ENCODE measurements around the gene CIROP. TPM values are rescaled to one million over a fixed set of nuclear protein-coding genes. Genes with fewer than 3 reads are reported as not detected.

CIROP gene
- total and polyA plus RNA-seq, 4 donors: not detected

DNA sequence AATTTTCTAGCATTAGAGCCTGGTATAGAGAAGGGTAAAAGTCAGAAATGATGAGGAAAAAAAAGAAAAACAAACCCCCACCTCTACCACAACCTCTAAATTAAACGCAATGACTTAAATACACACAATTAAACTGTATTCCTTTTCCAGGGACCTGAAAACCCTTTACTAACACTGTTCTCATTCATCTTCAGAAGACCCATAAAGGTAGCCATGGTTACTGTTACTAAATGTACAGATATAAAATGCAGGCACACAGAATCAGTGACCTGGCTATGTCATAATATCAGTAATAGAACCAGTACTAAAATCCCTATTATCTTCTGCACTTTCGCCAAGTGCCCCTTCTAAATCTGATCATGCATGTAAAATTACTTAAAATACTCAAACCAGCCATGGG is 11.3 kb downstream of the CIROP start:
- Histone ChIP-seq H3K9ac (ENCODE audit: low read depth in 1 of 2, low read length in 2 of 2) (peak overlapping the region in 1 of 2 donors; percentile 57), H3K27ac (ENCODE audit: low read depth in 1 of 2, low read length in 2 of 2) (no peak overlapping the region), H3K4me1 (ENCODE audit: control insufficient read depth in 4 of 4, insufficient read depth in 4 of 4, low read length in 3 of 4) (peaks cover 0 to 17% (median 8%) of the 10 kb centered on the region in 4 donors), H3K9me3 (ENCODE audit: control insufficient read depth in 4 of 4, low read length in 3 of 4) (no peaks in the 10 kb centered on the region), H3K36me3 (ENCODE audit: control insufficient read depth in 4 of 4, insufficient read depth in 3 of 4, low read depth in 1 of 4, low read length in 3 of 4) (peaks cover 10 to 34% (median 21%) of the 10 kb centered on the region in 4 donors), H3K4me3 (ENCODE audit: low read depth in 1 of 3, low read length in 3 of 3) (peak overlapping the region in 1 of 3 donors; percentile 66), H3K27me3 (ENCODE audit: control insufficient read depth in 4 of 4, insufficient read depth in 4 of 4, low read length in 3 of 4) (no peaks in the 10 kb centered on the region)
- WGBS: 87% methylated on average over 2 of the region's 2 CpGs
- DNase-seq (ENCODE audit: low spot score): no peak
- TF ChIP-seq, protein P1, sequence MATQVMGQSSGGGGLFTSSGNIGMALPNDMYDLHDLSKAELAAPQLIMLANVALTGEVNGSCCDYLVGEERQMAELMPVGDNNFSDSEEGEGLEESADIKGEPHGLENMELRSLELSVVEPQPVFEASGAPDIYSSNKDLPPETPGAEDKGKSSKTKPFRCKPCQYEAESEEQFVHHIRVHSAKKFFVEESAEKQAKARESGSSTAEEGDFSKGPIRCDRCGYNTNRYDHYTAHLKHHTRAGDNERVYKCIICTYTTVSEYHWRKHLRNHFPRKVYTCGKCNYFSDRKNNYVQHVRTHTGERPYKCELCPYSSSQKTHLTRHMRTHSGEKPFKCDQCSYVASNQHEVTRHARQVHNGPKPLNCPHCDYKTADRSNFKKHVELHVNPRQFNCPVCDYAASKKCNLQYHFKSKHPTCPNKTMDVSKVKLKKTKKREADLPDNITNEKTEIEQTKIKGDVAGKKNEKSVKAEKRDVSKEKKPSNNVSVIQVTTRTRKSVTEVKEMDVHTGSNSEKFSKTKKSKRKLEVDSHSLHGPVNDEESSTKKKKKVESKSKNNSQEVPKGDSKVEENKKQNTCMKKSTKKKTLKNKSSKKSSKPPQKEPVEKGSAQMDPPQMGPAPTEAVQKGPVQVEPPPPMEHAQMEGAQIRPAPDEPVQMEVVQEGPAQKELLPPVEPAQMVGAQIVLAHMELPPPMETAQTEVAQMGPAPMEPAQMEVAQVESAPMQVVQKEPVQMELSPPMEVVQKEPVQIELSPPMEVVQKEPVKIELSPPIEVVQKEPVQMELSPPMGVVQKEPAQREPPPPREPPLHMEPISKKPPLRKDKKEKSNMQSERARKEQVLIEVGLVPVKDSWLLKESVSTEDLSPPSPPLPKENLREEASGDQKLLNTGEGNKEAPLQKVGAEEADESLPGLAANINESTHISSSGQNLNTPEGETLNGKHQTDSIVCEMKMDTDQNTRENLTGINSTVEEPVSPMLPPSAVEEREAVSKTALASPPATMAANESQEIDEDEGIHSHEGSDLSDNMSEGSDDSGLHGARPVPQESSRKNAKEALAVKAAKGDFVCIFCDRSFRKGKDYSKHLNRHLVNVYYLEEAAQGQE (IDR thresholded peaks at IDR 0.05): no peak
- no peak for TF ChIP-seq EGR1 (IDR thresholded peaks at IDR 0.05; ENCODE audit: low read depth in 2 of 2)
- no peak for TF ChIP-seq FOXA1 (IDR thresholded peaks at IDR 0.05)
- TF ChIP-seq, protein P2, sequence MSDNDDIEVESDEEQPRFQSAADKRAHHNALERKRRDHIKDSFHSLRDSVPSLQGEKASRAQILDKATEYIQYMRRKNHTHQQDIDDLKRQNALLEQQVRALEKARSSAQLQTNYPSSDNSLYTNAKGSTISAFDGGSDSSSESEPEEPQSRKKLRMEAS (IDR thresholded peaks at IDR 0.05): no peak
- TF ChIP-seq, protein P3, sequence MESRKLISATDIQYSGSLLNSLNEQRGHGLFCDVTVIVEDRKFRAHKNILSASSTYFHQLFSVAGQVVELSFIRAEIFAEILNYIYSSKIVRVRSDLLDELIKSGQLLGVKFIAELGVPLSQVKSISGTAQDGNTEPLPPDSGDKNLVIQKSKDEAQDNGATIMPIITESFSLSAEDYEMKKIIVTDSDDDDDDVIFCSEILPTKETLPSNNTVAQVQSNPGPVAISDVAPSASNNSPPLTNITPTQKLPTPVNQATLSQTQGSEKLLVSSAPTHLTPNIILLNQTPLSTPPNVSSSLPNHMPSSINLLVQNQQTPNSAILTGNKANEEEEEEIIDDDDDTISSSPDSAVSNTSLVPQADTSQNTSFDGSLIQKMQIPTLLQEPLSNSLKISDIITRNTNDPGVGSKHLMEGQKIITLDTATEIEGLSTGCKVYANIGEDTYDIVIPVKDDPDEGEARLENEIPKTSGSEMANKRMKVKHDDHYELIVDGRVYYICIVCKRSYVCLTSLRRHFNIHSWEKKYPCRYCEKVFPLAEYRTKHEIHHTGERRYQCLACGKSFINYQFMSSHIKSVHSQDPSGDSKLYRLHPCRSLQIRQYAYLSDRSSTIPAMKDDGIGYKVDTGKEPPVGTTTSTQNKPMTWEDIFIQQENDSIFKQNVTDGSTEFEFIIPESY (IDR thresholded peaks at IDR 0.05): no peak
- TF ChIP-seq TAF1 (conservative IDR thresholded peaks at IDR 0.05): no peak
- TF ChIP-seq JUND (IDR thresholded peaks at IDR 0.05): no peak
- no peak for TF ChIP-seq YY1 (IDR thresholded peaks at IDR 0.05)
- no peak for TF ChIP-seq RAD21 (IDR thresholded peaks at IDR 0.05)
- no peak for TF ChIP-seq HNF4A (conservative IDR thresholded peaks at IDR 0.05)
- TF ChIP-seq, protein P4, sequence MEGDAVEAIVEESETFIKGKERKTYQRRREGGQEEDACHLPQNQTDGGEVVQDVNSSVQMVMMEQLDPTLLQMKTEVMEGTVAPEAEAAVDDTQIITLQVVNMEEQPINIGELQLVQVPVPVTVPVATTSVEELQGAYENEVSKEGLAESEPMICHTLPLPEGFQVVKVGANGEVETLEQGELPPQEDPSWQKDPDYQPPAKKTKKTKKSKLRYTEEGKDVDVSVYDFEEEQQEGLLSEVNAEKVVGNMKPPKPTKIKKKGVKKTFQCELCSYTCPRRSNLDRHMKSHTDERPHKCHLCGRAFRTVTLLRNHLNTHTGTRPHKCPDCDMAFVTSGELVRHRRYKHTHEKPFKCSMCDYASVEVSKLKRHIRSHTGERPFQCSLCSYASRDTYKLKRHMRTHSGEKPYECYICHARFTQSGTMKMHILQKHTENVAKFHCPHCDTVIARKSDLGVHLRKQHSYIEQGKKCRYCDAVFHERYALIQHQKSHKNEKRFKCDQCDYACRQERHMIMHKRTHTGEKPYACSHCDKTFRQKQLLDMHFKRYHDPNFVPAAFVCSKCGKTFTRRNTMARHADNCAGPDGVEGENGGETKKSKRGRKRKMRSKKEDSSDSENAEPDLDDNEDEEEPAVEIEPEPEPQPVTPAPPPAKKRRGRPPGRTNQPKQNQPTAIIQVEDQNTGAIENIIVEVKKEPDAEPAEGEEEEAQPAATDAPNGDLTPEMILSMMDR (IDR thresholded peaks at IDR 0.05; ENCODE audit: low read depth, low read length, missing input control): no peak
- TF ChIP-seq NR2F2 (IDR thresholded peaks at IDR 0.05): no peak
- no peak for TF ChIP-seq SP1 (IDR thresholded peaks at IDR 0.05)
- no peak for TF ChIP-seq FOXA2 (IDR thresholded peaks at IDR 0.05)
- TF ChIP-seq HNF4G (IDR thresholded peaks at IDR 0.05): no peak

DNA sequence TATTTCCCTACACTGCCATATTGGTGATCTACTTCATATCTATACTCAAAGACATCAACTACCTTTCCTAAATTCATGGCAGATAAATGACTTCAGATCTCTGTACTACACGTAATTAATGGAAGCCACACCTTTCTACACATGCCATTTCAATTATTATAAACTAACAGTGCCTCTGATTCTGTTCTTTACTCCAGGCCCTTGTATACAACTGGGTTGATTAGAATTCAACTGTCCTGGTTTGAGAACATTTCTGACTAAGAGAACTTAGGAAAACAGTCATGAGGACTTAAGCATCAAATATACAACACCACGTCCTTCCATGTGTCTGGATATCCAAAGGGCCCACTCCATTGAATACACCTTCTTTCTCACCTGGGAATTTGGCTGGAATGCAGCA is 11.7 kb downstream of the CIROP start:
- peaks cover 10 to 35% (median 21%) of the 10 kb centered on the region in 4 donors for H3K36me3 ChIP-seq (ENCODE audit: control insufficient read depth in 4 of 4, insufficient read depth in 3 of 4, low read depth in 1 of 4, low read length in 3 of 4)
- 88% methylated on average over 2 of the region's 2 CpGs for WGBS
- no peaks in the 10 kb centered on the region for H3K27me3 ChIP-seq (ENCODE audit: control insufficient read depth in 4 of 4, insufficient read depth in 4 of 4, low read length in 3 of 4)
- peaks cover 0 to 17% (median 8%) of the 10 kb centered on the region in 4 donors for H3K4me1 ChIP-seq (ENCODE audit: control insufficient read depth in 4 of 4, insufficient read depth in 4 of 4, low read length in 3 of 4)
- DNase-seq (ENCODE audit: low spot score): no peak
- no peaks in the 10 kb centered on the region for H3K9me3 ChIP-seq (ENCODE audit: control insufficient read depth in 4 of 4, low read length in 3 of 4)
- H3K4me3 ChIP-seq (ENCODE audit: low read depth in 1 of 3, low read length in 3 of 3): no peak overlapping the region
- H3K27ac ChIP-seq (ENCODE audit: low read depth in 1 of 2, low read length in 2 of 2): no peak overlapping the region
- no peak overlapping the region for H3K9ac ChIP-seq (ENCODE audit: low read depth in 1 of 2, low read length in 2 of 2)
- TF ChIP-seq, protein P2 (IDR thresholded peaks at IDR 0.05): no peak
- TF ChIP-seq, protein P5, sequence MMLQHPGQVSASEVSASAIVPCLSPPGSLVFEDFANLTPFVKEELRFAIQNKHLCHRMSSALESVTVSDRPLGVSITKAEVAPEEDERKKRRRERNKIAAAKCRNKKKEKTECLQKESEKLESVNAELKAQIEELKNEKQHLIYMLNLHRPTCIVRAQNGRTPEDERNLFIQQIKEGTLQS (IDR thresholded peaks at IDR 0.05): no peak
- TF ChIP-seq HNF4G (IDR thresholded peaks at IDR 0.05): no peak
- no peak for TF ChIP-seq FOXA1 (IDR thresholded peaks at IDR 0.05)
